Effector memory CD4-positive, alpha-beta T cell (primary cell): ENCODE measurements around the gene SMARCA5.

Experiments used
- DNase-seq, 3 donors: peaks; one replicate each; pipeline ENCODE4 v3.0.0-alpha.2; 2020
- H3K27ac ChIP-seq: 2 replicates; pipeline ENCODE4 v1.7.0; 2013; ENCODE audit warnings: mild to moderate bottlenecking, low read length, moderate library complexity; ENCODE audit not compliant: insufficient read depth, poor library complexity, severe bottlenecking
- H3K27me3 ChIP-seq: replicated peaks from 2 replicates; pipeline ENCODE4 v1.7.0; 2013; ENCODE audit warnings: mild to moderate bottlenecking, low read length; ENCODE audit not compliant: insufficient read depth, control insufficient read depth, poor library complexity, severe bottlenecking
- H3K36me3 ChIP-seq: 2 replicates; pipeline ENCODE4 v1.7.0; 2013; ENCODE audit warnings: mild to moderate bottlenecking, low read length, moderate library complexity; ENCODE audit not compliant: control insufficient read depth, insufficient read depth
- H3K4me1 ChIP-seq: 2 replicates; pipeline ENCODE4 v1.7.0; 2013; ENCODE audit warnings: low read length, mild to moderate bottlenecking; ENCODE audit not compliant: control insufficient read depth, insufficient read depth, poor library complexity, severe bottlenecking
- H3K4me3 ChIP-seq: 2 replicates; pipeline ENCODE4 v1.7.0; 2013; ENCODE audit warnings: low read length, low read depth, mild to moderate bottlenecking; ENCODE audit not compliant: insufficient read depth, poor library complexity, severe bottlenecking
- H3K9me3 ChIP-seq: 2 replicates; pipeline ENCODE4 v1.7.0; 2013; ENCODE audit warnings: mild to moderate bottlenecking, low read length, moderate library complexity; ENCODE audit not compliant: control insufficient read depth

The SMARCA5 gene

DNA sequence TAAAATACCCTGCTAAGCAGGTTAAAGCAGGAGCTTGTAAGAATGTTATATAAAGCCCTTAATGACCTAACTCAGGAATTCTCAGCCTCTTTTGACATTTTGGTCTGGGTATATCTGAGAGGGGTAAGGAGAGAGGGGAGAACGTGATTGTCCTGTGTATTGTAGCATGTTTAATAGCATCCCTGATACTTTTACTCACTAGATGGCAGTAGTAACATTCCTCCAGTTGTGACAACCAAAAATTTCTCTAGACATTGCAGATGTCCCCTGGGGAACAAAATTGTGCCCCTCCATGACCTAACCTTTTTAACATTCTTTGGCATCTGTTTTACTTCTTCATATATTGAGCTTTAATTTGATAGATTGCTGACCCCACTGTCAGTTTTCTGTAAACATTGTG is 17.9 kb downstream of the SMARCA5 start:
- DNase-seq = no peak
- peaks cover 75% of the 10 kb centered on the region for H3K36me3 ChIP-seq

DNA sequence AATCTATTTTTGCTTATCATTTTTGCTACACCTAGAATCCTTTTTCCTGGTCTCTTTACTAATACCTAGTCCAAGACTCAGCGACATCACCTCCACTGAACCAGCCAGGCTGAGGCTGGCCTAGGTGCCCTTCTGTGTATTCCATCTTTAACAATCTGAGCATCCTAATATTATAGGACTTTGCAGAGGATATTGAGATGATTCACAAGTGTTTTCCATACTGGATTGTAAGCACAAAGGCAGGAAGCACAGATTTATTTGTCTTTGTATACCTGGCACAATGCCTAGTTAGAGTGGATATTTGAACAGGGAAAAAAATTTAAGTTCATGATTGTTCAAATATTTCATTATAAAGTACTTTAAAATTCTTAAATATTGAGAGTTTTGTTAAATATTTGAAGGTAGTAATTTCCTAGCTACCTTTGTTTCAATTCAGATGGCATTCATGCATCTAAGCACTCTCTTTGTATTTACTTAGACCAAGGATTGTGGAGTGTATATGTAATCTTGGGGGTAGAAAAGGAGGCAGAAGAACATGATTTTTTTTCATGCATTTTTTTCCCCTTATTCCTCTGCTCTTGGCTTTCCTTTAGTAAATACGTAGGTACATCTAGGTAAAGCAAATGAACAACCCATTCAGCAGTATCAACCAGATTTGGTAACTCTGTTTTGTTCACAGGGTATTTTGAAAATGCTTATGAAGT is 18.4 kb downstream of the SMARCA5 start:
- peaks cover 78% of the 10 kb centered on the region for H3K36me3 ChIP-seq
- no peak overlapping the region for H3K4me3 ChIP-seq
- no peak for DNase-seq
- H3K27ac ChIP-seq = no peak overlapping the region
- H3K9me3 ChIP-seq = no peaks in the 10 kb centered on the region
- no peaks in the 10 kb centered on the region for H3K4me1 ChIP-seq
- H3K27me3 ChIP-seq = no peaks in the 10 kb centered on the region

More for the DNA sequence above, 17.9 kb downstream of the SMARCA5 start:
- Histone ChIP-seq H3K9me3 (no peaks in the 10 kb centered on the region), H3K4me1 (no peaks in the 10 kb centered on the region), H3K27me3 (no peaks in the 10 kb centered on the region), H3K27ac (no peak overlapping the region), H3K4me3 (no peak overlapping the region)

DNA sequence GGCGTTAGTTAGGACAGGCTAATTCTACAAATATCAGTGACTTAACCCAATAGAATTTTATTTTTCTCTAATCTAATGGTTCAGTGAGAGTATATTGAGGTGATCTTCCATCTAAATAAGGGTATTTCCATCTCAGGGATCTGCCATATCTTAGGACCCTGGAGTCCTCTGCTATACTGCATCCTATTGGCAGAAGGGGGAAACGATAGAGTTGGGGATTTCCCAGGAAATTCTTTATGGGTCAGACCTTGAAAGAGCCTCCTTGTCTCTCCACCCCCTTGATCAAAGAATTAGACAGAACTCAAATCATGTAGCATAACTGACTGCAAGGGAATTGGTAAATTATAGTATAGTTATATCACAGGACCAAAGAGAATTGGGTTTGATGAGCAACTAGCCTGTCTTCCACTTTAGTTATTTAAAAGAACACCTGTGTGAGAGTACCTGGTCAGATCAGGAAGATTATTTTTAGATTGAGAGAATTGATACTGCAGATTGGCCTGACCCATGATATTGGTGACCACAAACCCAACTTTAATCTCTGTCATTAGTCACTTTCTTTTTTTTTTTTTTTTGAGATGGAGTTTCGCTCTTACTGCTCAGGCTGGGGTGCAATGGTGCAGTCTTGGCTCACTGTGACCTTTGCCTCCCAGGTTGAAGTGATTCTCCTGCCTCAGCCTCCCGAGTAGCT is 25.6 kb downstream of the SMARCA5 start:
- no peaks in the 10 kb centered on the region for H3K9me3 ChIP-seq
- no peak overlapping the region for H3K4me3 ChIP-seq
- peaks cover 75% of the 10 kb centered on the region for H3K36me3 ChIP-seq
- H3K27ac ChIP-seq = no peak overlapping the region
- no peaks in the 10 kb centered on the region for H3K4me1 ChIP-seq
- DNase-seq = no peak
- H3K27me3 ChIP-seq = no peaks in the 10 kb centered on the region

DNA sequence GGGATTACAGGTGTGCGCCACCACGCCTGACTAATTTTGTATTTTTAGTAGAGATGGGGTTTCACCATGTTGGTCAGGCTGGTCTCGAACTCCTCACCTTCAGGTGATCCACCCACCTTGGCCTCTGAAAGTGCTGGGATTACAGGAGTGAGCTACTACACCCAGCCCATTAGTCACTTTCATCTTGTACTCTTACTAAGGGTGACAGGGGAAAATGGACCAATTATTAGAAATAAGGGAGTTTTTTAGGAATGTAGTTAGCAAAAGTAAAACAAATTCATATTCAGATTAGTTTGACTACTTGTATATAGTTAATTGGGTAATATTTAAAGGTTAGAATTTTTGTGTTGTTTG is 26.1 kb downstream of the SMARCA5 start:
- H3K9me3 ChIP-seq = no peaks in the 10 kb centered on the region
- H3K27ac ChIP-seq = no peak overlapping the region
- H3K4me1 ChIP-seq = no peaks in the 10 kb centered on the region
- H3K36me3 ChIP-seq = peaks cover 75% of the 10 kb centered on the region
- no peak for DNase-seq
- H3K4me3 ChIP-seq = no peak overlapping the region
- H3K27me3 ChIP-seq = no peaks in the 10 kb centered on the region

DNA sequence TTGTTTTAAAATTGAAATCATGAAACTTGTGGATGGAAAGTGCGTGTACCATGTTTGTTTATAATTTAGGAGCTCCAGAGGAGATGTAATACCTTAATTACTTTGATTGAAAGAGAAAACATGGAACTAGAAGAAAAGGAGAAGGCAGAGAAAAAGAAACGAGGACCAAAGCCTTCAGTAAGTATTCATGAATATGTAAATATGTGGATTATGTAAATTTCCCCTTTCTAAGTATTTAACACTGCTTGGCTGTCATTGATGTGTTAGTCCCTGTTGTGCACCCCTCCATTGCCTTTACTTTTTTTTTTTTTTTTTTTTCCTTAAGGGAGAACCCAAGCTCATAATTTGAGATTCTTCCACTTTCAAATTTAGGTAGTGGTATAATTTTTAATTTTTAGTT is 36.4 kb downstream of the SMARCA5 start:
- peaks cover 76% of the 10 kb centered on the region for H3K36me3 ChIP-seq

DNA sequence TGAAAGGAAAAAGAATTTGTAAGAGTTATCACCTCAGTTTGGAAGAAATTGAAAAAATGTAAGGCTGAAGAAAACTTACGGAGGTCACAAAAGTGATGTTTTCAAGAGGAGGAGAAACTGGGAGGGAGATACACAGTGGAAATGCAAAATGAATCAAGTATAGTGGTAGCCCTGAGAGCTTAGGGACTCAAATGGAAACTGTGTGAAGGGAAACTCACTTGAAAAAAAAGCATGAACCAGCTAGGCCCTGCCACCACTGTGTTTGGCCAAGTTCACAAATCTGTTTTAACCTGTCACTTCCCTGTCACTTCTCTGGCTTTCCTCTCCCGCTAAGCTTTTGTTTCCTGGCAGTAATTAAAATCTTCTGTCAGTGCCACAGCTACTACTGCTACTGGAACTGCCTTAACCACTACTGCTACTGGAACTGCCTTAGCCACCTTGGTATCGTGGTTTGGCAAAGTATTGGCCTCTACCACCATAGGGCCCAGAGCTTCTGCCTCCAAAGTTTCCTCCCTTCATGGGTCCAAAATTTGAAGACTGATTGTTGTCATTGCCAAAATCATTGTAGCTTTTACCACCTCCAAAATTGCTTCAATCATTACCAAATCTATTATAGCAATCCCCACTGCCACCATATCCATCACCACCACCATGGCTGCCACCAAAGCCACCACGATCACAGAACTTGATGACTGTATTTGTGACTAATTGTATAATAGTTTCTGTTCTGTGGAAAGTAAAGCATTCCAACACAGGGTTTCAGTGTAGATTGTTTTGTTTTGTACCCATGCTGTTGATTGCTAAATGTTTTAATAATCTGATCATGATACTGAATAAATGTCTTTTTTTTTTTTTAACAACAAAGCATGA is 41.5 kb downstream of the SMARCA5 start:
- H3K9me3 ChIP-seq = no peaks in the 10 kb centered on the region
- no peak for DNase-seq
- H3K4me3 ChIP-seq = no peak overlapping the region
- H3K27me3 ChIP-seq = no peaks in the 10 kb centered on the region
- H3K4me1 ChIP-seq = no peaks in the 10 kb centered on the region
- no peak overlapping the region for H3K27ac ChIP-seq
- H3K36me3 ChIP-seq = peaks cover 33% of the 10 kb centered on the region

More for the DNA sequence above, 36.4 kb downstream of the SMARCA5 start:
- no peaks in the 10 kb centered on the region for H3K4me1 ChIP-seq
- H3K4me3 ChIP-seq = no peak overlapping the region
- no peak overlapping the region for H3K27ac ChIP-seq
- H3K27me3 ChIP-seq = no peaks in the 10 kb centered on the region
- H3K9me3 ChIP-seq = no peaks in the 10 kb centered on the region
- no peak for DNase-seq

DNA sequence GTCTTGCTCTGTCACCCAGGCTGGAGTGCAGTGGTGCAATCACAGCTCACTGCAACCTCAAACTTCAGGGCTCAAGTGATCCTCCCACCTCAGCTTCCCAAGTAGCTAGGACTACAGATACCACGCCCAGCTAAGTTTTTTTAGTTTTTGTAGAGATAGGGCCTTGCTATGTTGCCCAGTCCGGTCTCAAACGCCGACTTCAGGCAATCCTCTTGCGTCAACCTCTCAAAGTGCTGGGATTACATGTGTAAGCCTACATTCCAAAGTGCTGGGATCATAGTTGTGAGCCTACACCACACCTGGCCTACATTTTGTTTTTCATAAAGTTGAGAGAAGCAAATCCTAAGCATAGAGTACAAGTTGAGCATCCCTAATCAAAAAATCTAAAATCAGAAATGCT is 42.2 kb downstream of the SMARCA5 start:
- no peaks in the 10 kb centered on the region for H3K27me3 ChIP-seq
- H3K27ac ChIP-seq = no peak overlapping the region
- H3K4me3 ChIP-seq = no peak overlapping the region
- peaks cover 6% of the 10 kb centered on the region for H3K4me1 ChIP-seq
- DNase-seq = no peak
- peaks cover 29% of the 10 kb centered on the region for H3K36me3 ChIP-seq
- no peaks in the 10 kb centered on the region for H3K9me3 ChIP-seq

DNA sequence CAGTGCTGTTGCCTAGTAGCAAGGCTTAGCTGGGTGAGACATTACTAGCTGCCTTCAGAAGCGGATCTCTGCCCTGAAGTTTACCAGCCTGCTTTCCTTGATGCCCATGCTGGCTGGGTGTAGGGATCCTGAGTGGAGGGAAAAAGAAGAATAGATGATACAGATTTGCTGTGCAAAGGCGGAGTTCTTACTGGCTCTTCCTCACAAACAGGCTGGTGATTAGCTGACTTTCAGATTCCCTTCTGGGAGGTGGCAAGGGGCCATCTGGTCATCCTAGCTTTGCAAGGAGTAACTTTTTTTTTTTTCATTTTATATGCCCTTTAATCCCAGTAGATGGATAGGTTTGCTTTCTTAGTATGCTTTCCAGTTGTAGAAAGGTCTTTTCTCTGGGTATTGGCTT is 44.8 kb downstream of the SMARCA5 start:
- H3K36me3 ChIP-seq = peaks cover 8% of the 10 kb centered on the region
- no peaks in the 10 kb centered on the region for H3K9me3 ChIP-seq
- H3K27ac ChIP-seq = no peak overlapping the region
- H3K4me3 ChIP-seq = no peak overlapping the region
- DNase-seq = no peak
- H3K27me3 ChIP-seq = no peaks in the 10 kb centered on the region
- peaks cover 6% of the 10 kb centered on the region for H3K4me1 ChIP-seq

DNA sequence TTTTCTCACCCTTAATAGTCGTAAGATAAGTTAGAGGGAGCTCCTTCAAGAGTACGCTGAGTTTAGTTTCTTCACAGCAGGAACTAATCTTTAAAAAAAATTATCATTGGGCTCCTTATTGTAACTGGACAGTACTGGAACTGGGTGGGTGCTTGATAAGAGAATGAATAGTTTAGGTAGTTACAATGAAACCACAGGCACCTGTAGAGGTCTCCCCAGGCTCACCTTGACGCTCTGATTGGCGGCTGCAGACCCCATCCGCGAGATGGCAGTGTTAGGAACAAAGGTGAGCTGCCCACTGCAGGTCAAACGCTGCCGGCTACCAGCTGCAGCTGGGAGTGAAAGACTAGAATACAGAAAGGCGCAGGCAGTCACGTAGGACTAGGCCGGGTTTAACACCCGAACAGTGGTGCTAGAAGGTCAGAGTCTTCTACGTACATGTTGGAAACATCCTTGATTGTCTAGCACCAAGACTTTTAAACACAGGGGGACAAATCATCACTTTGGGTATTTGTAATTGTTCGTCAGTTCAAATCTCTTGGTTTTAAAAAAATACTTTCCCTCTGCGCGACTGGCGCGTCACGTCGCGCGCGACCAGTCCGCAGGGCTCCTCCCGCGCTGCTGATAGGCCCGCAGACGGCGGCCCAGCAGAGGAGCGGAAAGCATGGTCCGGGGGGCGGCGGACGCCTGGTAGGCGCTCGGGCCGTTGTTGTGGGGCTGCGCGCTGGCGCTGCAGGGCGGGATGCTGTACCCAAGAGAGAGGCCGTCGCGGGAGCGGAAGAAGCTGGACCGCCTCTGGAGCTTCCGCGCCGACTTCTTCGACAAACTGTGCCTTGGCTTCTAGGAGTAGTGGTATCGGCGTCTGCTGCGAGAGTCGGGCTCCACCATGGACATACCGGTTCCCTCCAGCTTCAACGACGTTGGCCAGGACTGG is 45.6 kb downstream of the SMARCA5 start:
- Histone ChIP-seq H3K27ac (peak overlapping the region; percentile 61), H3K4me3 (peak overlapping the region; percentile 71), H3K36me3 (peaks cover 8% of the 10 kb centered on the region), H3K4me1 (peaks cover 6% of the 10 kb centered on the region), H3K27me3 (no peaks in the 10 kb centered on the region), H3K9me3 (no peaks in the 10 kb centered on the region)
- peak; percentile 43 to 70 (median 54) for DNase-seq
